PC-3 (cell line): ENCODE data around the gene CNIH2. TPM values are rescaled to one million over a fixed set of nuclear protein-coding genes. Genes with fewer than 3 reads are reported as not detected.
"Not testable (repeated sequence)": the region's sequence is repeated elsewhere in the genome, so short reads cannot be mapped to it uniquely, and the experiment has no call there.

Experiments
- ATAC-seq: fragments of 200-7000 bp; cut with Tn5 transposase; 2 replicates; pipeline ENCODE4 v1.9.1; 2020; ENCODE audit warnings: mild to moderate bottlenecking, moderate library complexity
- BruUV-seq: library from RNA; stranded (reverse); fragments of 400-500 nt; replicated peaks from 2 replicates; lab custom pipeline; 2021; lab: Mats Ljungman, UMichigan
- CTCF ChIA-PET: fragments of 300-600 bp; sonication (Branson Sonifier 250); formaldehyde crosslinking; loops from one replicate; lab custom pipeline; 2022; ENCODE audit warnings: antibody characterized with exemption; lab: Charles Lee
- POLR2A ChIA-PET: fragments of 300-600 bp; sonication (Branson Sonifier 250); formaldehyde crosslinking; loops from one replicate; lab custom pipeline; 2022; ENCODE audit warnings: antibody characterized with exemption; ENCODE audit not compliant: unreplicated experiment; lab: Charles Lee
- DNase-seq: peaks from one replicate; pipeline ENCODE4 v3.0.0-alpha.2; 2015
- H2AFZ ChIP-seq: fragments of 300-600 bp; sonication (generic); 2 replicates; pipeline ENCODE4 v1.6.0; 2016; ENCODE audit warnings: antibody characterized with exemption, low read length
- H3F3A ChIP-seq: fragments of 300-600 bp; sonication (generic); one replicate; pipeline ENCODE4 v1.6.0; 2017; ENCODE audit warnings: antibody characterized with exemption, low read length, control low read depth, mild to moderate bottlenecking; ENCODE audit not compliant: unreplicated experiment
- H3K27ac ChIP-seq: fragments of 300-600 bp; sonication (generic); 2 replicates; pipeline ENCODE4 v1.5.1; 2016; ENCODE audit warnings: mild to moderate bottlenecking, low read length
- H3K27me3 ChIP-seq: fragments of 300-600 bp; sonication (generic); 2 replicates; pipeline ENCODE4 v1.6.1; 2016; ENCODE audit warnings: low read length, mixed read lengths
- H3K36me3 ChIP-seq: fragments of 300-600 bp; sonication (generic); 2 replicates; pipeline ENCODE4 v1.6.1; 2016; ENCODE audit warnings: low read depth, mixed run types, low read length, mixed read lengths
- H3K4me1 ChIP-seq: fragments of 300-600 bp; sonication (generic); 2 replicates; pipeline ENCODE4 v1.5.1; 2016; ENCODE audit warnings: low read length; ENCODE audit not compliant: insufficient read depth
- H3K4me2 ChIP-seq: fragments of 300-600 bp; sonication (generic); 2 replicates; pipeline ENCODE4 v1.6.0; 2016; ENCODE audit warnings: low read length
- H3K4me3 ChIP-seq: fragments of 300-600 bp; sonication (generic); 2 replicates; pipeline ENCODE4 v1.5.1; 2016; ENCODE audit warnings: mild to moderate bottlenecking, low read length, mixed read lengths
- H3K79me2 ChIP-seq: fragments of 300-600 bp; sonication (generic); 2 replicates; pipeline ENCODE4 v1.6.1; 2017; ENCODE audit warnings: low read length, mixed read lengths
- H3K9ac ChIP-seq: fragments of 300-600 bp; sonication (generic); 2 replicates; pipeline ENCODE4 v1.6.0; 2016; ENCODE audit warnings: mild to moderate bottlenecking, low read length
- H3K9me2 ChIP-seq: fragments of 300-600 bp; sonication (generic); replicated peaks from 2 replicates; pipeline ENCODE4 v1.6.1; 2016; ENCODE audit warnings: mixed run types, low read length, mixed read lengths
- H3K9me3 ChIP-seq: fragments of 300-600 bp; sonication (generic); 2 replicates; pipeline ENCODE4 v1.6.1; 2016; ENCODE audit warnings: low read length, mixed read lengths
- H4K20me1 ChIP-seq: fragments of 300-600 bp; sonication (generic); 2 replicates; pipeline ENCODE4 v1.6.1; 2016; ENCODE audit warnings: low read length, mixed read lengths
- CTCF ChIP-seq: fragments of 300-600 bp; sonication (generic); conservative IDR thresholded peaks from 2 replicates; pipeline ENCODE4 v1.5.1; 2017; ENCODE audit warnings: antibody characterized with exemption, low read depth, mild to moderate bottlenecking, low read length
- EZH2 ChIP-seq: fragments of 300-600 bp; sonication (generic); IDR thresholded peaks from one replicate; pipeline ENCODE4 v1.6.1; 2017; ENCODE audit warnings: antibody characterized with exemption, mild to moderate bottlenecking, low read length; ENCODE audit not compliant: unreplicated experiment
- EZH2phosphoT487 ChIP-seq: fragments of 300-600 bp; sonication (generic); IDR thresholded peaks from 2 replicates; pipeline ENCODE4 v1.6.1; 2018; ENCODE audit warnings: mild to moderate bottlenecking, antibody characterized with exemption, low read length, borderline replicate concordance
- intact Hi-C: fragments of 100-400 bp; cut with micrococcal nuclease; formaldehyde crosslinking; loops from 2 replicates; pipeline ENCODE4 v1.9.0; 2023
- total RNA-seq: library from RNA; depleted of rRNA; stranded (reverse); fragments of >200 nt; gene quantifications from 2 replicates; pipeline ENCODE4 v1.2.3, GENCODE V29; 2014

The CNIH2 gene
- total RNA-seq, 1 experiment from 2014 or later = 2.2 TPM

DNA sequence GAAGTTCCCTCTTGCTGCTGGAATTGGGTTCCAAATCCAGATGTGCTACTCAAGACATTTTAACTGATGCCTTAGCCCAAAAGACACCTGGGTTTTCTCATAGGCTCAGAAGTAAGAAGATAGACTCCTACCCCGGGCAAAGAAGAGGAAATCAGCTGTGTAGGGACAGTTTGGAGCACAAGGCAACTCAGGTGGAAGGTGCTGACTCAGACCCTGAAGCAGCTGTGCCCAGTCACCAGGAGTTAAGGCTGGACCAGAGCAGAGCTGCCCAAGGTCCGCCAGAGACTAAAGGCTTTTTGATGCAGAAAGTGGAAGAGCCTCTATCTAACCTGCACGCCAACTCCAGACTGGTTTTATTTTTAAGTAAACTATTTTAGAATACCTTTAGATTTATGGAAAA lies 30.2 kb upstream of the CNIH2 start:
- H3K4me1 ChIP-seq = no peaks in the 10 kb centered on the region
- no peak for TF ChIP-seq CTCF
- no peak for TF ChIP-seq EZH2
- TF ChIP-seq EZH2phosphoT487 = no peak

GRCh38 chr11:66248903-66249302 lies 29.1 kb upstream of the CNIH2 start:
- BruUV-seq = no TSS peak
- H3K4me3 ChIP-seq = no peak overlapping the region
- no peak overlapping the region for H3K4me2 ChIP-seq
- no peak for TF ChIP-seq EZH2phosphoT487
- no peak for TF ChIP-seq CTCF
- TF ChIP-seq EZH2 = no peak
- POLR2A ChIA-PET = no interaction called here
- DNase-seq (no peak), ATAC-seq (no peak)
- H3K9me3 ChIP-seq = no peaks in the 10 kb centered on the region
- no peak overlapping the region for H3K9ac ChIP-seq
- H3K4me1 ChIP-seq = no peaks in the 10 kb centered on the region
- H3F3A ChIP-seq = no peaks in the 10 kb centered on the region
- no peaks in the 10 kb centered on the region for H3K36me3 ChIP-seq
- H3K27me3 ChIP-seq = no peaks in the 10 kb centered on the region
- H3K79me2 ChIP-seq = no peaks in the 10 kb centered on the region
- H3K27ac ChIP-seq = no peak overlapping the region
- CTCF ChIA-PET = no interaction called here
- intact Hi-C loops = no loop called here
- no peaks in the 10 kb centered on the region for H3K9me2 ChIP-seq
- H4K20me1 ChIP-seq = no peaks in the 10 kb centered on the region
- no peak overlapping the region for H2AFZ ChIP-seq

More for the DNA sequence above, 30.2 kb upstream of the CNIH2 start:
- Histone ChIP-seq H3K79me2 (no peaks in the 10 kb centered on the region), H3K36me3 (no peaks in the 10 kb centered on the region), H3K9ac (no peak overlapping the region), H3F3A (no peaks in the 10 kb centered on the region), H3K4me2 (no peak overlapping the region), H3K4me3 (no peak overlapping the region), H4K20me1 (no peaks in the 10 kb centered on the region), H3K27me3 (no peaks in the 10 kb centered on the region), H3K9me2 (no peaks in the 10 kb centered on the region), H2AFZ (no peak overlapping the region), H3K9me3 (no peaks in the 10 kb centered on the region), H3K27ac (no peak overlapping the region)
- ATAC-seq (peak; percentile 72), DNase-seq (no peak)
- POLR2A ChIA-PET = no interaction called here
- intact Hi-C loops = no loop called here
- CTCF ChIA-PET = no interaction called here
- no TSS peak for BruUV-seq

- Histone ChIP-seq H3K9me3 (no peaks in the 10 kb centered on the region), H3K79me2 (no peaks in the 10 kb centered on the region), H4K20me1 (no peaks in the 10 kb centered on the region), H3F3A (no peaks in the 10 kb centered on the region), H3K9ac (no peak overlapping the region), H3K36me3 (no peaks in the 10 kb centered on the region), H3K4me2 (no peak overlapping the region), H3K4me3 (no peak overlapping the region), H3K4me1 (peaks cover 3% of the 10 kb centered on the region), H3K9me2 (no peaks in the 10 kb centered on the region), H3K27me3 (no peaks in the 10 kb centered on the region), H2AFZ (no peak overlapping the region), H3K27ac (no peak overlapping the region)
- ATAC-seq (no peak), DNase-seq (no peak)
- TF ChIP-seq CTCF (no peak), EZH2 (no peak), EZH2phosphoT487 (no peak)
- BruUV-seq = no TSS peak
- intact Hi-C loops = no loop called here
- POLR2A ChIA-PET = no interaction called here
- CTCF ChIA-PET = interaction anchor here (0.5 kb wide), 1 partner anchor 133 kb away, joined by 5 read pairs; no protein-coding TSS in a partner anchor
These were observed 26.2 kb upstream of the CNIH2 start for GRCh38 chr11:66251809-66252208.

DNA sequence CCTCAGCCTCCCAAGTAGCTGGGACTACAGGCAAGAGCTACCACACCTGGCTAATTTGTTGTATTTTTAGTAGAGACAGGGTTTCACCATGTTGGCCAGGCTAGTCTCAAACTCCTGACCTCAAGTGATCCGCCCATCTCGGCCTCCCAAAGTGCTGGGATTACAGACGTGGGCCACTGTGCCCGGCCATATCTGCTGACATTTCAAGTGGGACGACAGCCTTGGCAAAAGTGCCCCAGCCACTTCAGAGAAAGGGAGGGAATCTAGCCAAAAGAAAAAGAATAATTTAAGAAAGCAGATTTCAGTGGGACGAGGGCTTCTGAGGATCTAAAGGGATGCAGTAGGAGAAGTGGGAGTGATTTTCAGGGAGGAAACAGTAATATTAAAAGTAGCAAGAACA lies 24.9 kb upstream of the CNIH2 start:
- H3K27me3 ChIP-seq, H3K27ac ChIP-seq, H3K4me3 ChIP-seq, POLR2A ChIA-PET, H3K9me3 ChIP-seq, H3K9ac ChIP-seq, H3K79me2 ChIP-seq, H4K20me1 ChIP-seq, H3K4me1 ChIP-seq, ATAC-seq, CTCF ChIA-PET, H2AFZ ChIP-seq, H3K4me2 ChIP-seq, H3K9me2 ChIP-seq, intact Hi-C loops, DNase-seq, BruUV-seq, H3F3A ChIP-seq, H3K36me3 ChIP-seq: not testable (repeated sequence)
